Measurements from ENCODE around the gene RASSF1. TPM values are rescaled to one million over a fixed set of nuclear protein-coding genes. Genes with fewer than 3 reads are reported as not detected.

Gene RASSF1
- total RNA-seq (ENCODE audit: low replicate concordance): 16.4 and 31.6 TPM in 2 replicates

DNA sequence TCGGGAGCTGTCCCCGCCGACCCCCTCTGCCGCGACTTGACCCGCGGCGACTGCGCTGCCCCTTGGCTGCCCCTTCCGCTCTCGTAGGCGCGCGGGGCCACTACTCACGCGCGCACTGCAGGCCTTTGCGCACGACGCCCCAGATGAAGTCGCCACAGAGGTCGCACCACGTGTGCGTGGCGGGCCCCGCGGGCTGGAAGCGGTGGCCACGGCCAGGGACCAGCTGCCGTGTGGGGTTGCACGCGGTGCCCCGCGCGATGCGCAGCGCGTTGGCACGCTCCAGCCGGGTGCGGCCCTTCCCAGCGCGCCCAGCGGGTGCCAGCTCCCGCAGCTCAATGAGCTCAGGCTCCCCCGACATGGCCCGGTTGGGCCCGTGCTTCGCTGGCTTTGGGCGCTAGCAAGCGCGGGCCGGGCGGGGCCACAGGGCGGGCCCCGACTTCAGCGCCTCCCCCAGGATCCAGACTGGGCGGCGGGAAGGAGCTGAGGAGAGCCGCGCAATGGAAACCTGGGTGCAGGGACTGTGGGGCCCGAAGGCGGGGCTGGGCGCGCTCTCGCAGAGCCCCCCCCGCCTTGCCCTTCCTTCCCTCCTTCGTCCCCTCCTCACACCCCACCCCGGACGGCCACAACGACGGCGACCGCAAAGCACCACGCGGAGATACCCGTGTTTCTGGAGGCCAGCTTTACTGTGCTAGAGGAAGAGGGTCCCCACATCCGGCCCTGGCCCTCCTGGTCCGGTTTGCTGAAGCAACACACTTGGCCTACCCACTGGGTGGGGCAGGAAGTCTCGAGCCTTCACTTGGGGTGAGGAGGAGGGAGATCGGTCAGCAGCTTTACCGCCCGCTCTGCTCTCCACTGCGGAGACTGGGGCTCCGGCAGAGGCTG lies at the start of gene RASSF1:
RASSF1 (minus strand) TSS at position 389 of the 882 bp plus-strand sequence; CDS start at position 358, 31 bp downstream.

DNA sequence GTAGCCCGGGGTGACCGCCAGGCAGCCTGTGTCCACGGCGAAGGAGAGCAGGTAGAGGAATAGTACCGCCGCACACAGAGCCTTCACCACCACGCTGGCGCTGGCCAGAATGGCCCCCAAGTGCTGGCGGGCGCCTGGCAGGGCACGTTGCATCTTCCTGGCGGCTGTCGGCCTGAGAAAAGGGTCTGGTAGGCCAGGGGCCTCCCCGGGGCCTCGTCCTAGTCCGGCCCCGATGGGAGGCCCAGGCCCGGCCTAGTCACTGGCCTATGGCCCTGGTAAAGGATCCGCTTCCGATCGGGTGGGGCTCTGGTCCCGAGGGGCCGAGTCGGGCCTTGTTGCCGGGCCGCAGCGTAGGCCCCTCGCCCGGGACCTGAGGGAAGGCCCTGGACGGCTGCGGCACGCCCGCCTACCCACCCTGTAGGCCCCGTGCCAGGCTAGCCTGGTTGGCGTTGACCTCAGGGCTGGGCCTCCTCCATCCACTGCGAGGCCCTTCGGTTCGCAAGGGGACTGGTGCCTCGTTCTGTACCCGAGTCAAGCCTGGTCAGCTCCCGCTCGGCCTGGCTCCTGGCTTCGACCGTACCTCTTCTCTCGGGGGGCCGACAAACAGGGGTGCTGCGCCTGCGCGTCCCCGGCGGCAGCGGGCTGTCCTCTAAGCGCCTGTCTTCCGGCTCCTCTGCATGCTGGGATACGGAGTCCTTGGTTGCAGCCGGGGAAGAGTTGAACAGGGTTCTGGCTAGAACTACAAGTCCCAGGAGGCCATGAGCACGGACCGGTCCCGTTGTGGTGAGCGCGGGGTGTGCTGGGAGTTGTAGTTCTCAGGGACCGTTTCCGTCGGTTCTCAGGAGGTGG lies 18.5 kb upstream of the RASSF1 start, which contains the start of gene TMEM115:
TMEM115 (minus strand) TSS at position 611 of the 849 bp plus-strand sequence; CDS start at position 153, 458 bp downstream.

GRCh38 chr3:50350527-50351322 lies 10.1 kb upstream of the RASSF1 start, which contains the start of the genes CYB561D2 and NPRL2:
Gene CYB561D2, plus strand, starts transcription at chr3:50350862. Its CDS starts 572 bp downstream, at chr3:50351434.
Gene NPRL2, minus strand, starts transcription at chr3:50350775. Its CDS starts 123 bp downstream, at chr3:50350652.

DNA sequence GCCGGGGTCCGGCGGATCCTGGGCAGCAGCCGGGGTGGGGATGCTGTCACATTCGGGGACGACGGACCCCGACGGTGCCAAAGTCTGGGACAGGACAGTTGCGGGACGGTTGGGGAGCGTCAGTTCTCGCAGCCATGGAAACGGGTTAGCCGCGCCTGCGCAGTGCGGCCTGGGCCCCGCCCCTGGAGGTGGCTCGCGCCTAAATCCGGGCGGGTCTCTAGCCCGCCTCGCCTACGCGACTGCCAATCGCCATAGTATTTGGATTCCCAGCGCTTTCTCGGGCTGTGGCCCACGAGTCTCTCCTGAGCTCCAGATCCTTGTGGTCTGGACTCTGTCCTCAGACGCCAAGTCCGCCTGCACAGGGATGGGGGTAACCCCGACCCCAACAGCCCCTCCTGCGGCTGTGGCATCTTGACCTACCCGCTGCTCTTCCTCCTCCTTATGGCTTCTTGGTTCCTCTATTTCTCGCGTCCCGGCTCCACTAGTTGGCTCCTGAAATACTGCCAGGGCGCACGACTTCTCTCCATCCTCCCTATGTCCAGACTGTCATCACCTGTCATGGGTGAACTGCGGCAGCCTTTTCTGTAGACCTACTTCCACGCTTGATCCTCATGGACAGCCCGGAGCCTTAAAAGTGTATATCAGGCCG lies 5.1 kb upstream of the RASSF1 start, which contains the start of gene ZMYND10:
ZMYND10 (minus strand) TSS at position 147 of the 649 bp plus-strand sequence. CDS start 153 bp downstream, outside the sequence.

DNA sequence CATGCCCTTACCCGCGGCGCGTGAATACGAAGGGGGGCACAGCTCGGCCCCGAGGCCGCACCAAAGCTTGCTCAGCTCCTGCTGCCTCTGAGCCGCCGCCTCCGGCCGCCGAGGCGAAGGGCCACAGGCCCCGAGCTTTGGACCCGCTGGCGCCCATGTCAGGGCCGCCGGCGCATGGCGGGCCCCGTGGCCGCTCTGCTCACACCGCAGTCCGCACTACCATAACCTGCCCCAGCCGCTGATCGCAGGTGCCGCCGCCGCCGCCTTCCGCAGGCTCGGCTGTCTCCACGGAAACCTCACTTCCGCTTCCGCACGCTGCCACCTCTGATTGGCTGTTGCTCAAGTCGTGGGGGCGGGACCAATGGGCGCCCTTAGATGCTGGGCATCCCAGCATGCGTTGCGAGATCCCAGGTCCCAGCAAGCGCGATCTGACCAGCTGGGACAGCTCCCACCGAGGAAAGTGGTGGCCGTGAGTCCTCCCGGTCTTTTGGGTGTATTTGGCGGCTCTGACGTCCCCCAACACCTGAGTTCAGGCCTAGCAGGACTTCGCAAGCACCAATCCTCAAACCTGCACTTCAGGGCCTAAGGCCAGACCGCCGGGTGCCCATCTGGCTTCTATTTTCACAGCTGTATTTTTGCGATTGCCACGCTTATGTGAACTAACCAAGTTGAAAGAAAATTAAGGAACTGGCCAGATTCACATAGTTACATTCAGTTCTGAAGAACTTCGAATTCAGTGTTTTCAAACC lies 12.5 kb downstream of the RASSF1 start, which contains the start of gene TUSC2:
TUSC2 (minus strand) TSS at position 281 of the 749 bp plus-strand sequence; CDS start at position 157, 124 bp downstream.

GRCh38 chr3:50322386-50323091 lies 18.1 kb downstream of the RASSF1 start, which contains the start of gene HYAL2:
Gene HYAL2, minus strand, starts transcription at chr3:50322745. Its CDS starts 2,256 bp downstream, at chr3:50320489.

GRCh38 chr3:50303013-50303815 lies 37.4 kb downstream of the RASSF1 start, which contains the start of gene HYAL1:
Gene HYAL1, minus strand, starts transcription at chr3:50303574. Its CDS starts 618 bp downstream, at chr3:50302956.

DNA sequence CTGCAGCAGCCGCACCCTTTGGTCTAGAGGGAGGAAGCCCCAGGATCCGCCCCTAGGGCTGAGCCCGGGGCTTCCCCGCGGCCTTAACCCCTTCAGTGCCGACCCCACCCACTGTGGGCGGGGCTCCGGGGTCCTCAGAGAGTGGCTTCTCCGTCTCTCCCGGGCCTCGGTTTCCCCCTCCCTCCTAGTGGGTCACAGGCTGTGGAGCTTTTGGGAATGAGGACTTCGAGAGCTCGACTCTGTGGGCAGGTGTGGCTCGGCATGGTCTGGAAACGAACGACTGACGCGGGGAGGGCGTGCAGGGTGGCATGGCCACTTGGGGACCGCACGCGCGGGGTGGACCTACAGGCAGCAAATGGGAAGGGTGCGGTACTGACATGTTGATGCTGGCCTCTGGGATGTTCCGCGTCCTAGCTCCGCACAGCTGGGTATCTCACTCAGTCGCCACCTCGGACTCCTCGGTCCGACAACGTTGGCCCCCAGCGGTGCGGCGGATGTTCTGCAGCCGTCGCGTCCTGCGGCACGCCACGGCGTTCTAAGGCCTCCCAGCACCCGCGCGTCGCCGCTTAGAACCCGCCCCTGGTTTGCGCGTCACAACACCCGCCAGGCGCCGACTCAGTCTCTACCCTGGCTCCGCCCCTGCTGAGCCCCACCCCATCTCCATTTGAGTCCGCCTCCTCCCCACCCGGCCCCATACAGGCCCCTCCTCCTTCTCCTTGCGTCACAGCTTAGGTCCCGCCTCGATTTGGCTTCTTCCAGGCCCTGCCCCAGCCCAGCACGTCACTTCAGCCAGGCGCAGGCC lies 41.6 kb downstream of the RASSF1 start, which contains the start of the genes HYAL3 and NAA80:
HYAL3 (minus strand) TSS at position 570 of the 802 bp plus-strand sequence. CDS start 3,803 bp downstream, outside the sequence.
NAA80 (minus strand) TSS at position 570 of the 802 bp plus-strand sequence. CDS start 1,942 bp downstream, outside the sequence.

GRCh38 chr3:50292159-50293078 lies 48.2 kb downstream of the RASSF1 start, which contains the start of gene IFRD2:
Gene IFRD2, minus strand, starts transcription at chr3:50292429. Its CDS starts 155 bp downstream, at chr3:50292274.

Other genes starting within 250 kb of the RASSF1 start
- 3.7 and 7.4 TPM in 2 replicates for gene SEMA3F, start 185.5 kb downstream of the RASSF1 start, total RNA-seq (ENCODE audit: low replicate concordance)
- not detected in 2 replicates for gene GNAT1, start 149.2 kb downstream of the RASSF1 start, total RNA-seq (ENCODE audit: low replicate concordance)
- gene SLC38A3, start 135.6 kb downstream of the RASSF1 start, total RNA-seq (ENCODE audit: low replicate concordance): not detected in 2 replicates
- gene GNAI2, start 104.6 kb downstream of the RASSF1 start, total RNA-seq (ENCODE audit: low replicate concordance): 308 and 476 TPM in 2 replicates
- gene SEMA3B, start 71.7 kb downstream of the RASSF1 start, total RNA-seq (ENCODE audit: low replicate concordance): 7.2 and 13.2 TPM in 2 replicates
- gene LSMEM2, start 61.7 kb downstream of the RASSF1 start, total RNA-seq (ENCODE audit: low replicate concordance): not detected in 2 replicates
- 35.9 and 57.7 TPM in 2 replicates for gene IFRD2, start 48.4 kb downstream of the RASSF1 start, total RNA-seq (ENCODE audit: low replicate concordance)
- gene HYAL3, start 41.4 kb downstream of the RASSF1 start, total RNA-seq (ENCODE audit: low replicate concordance): 4.0 and 5.3 TPM in 2 replicates
- gene NAA80, start 41.4 kb downstream of the RASSF1 start, total RNA-seq (ENCODE audit: low replicate concordance): 0.82 and 1.8 TPM in 2 replicates
- gene HYAL1, start 37.3 kb downstream of the RASSF1 start, total RNA-seq (ENCODE audit: low replicate concordance): 0.60 and 0.94 TPM in 2 replicates
- gene HYAL2, start 18.1 kb downstream of the RASSF1 start, total RNA-seq (ENCODE audit: low replicate concordance): 63.8 and 67.0 TPM in 2 replicates
- gene TUSC2, start 12.6 kb downstream of the RASSF1 start, total RNA-seq (ENCODE audit: low replicate concordance): 11.5 and 15.5 TPM in 2 replicates
- gene ZMYND10, start 4.9 kb upstream of the RASSF1 start, total RNA-seq (ENCODE audit: low replicate concordance): 0.70 and 1.1 TPM in 2 replicates
- 23.2 and 30.0 TPM in 2 replicates for gene NPRL2, start 9.9 kb upstream of the RASSF1 start, total RNA-seq (ENCODE audit: low replicate concordance)
- 32.7 and 33.1 TPM in 2 replicates for gene CYB561D2, start 10.0 kb upstream of the RASSF1 start, total RNA-seq (ENCODE audit: low replicate concordance)
- gene TMEM115, start 18.7 kb upstream of the RASSF1 start, total RNA-seq (ENCODE audit: low replicate concordance): 27.1 and 28.9 TPM in 2 replicates
- gene CACNA2D2, start 162.8 kb upstream of the RASSF1 start, total RNA-seq (ENCODE audit: low replicate concordance): under 0.01 TPM in 1 of 2 replicates, not detected in the other
- 8.4 and 13.9 TPM in 2 replicates for gene C3orf18, start 226.9 kb upstream of the RASSF1 start, total RNA-seq (ENCODE audit: low replicate concordance)
- gene HEMK1, start 228.7 kb upstream of the RASSF1 start, total RNA-seq (ENCODE audit: low replicate concordance): 9.1 and 19.6 TPM in 2 replicates